ENCODE measurements around the gene FBXL7.

The FBXL7 gene

DNA sequence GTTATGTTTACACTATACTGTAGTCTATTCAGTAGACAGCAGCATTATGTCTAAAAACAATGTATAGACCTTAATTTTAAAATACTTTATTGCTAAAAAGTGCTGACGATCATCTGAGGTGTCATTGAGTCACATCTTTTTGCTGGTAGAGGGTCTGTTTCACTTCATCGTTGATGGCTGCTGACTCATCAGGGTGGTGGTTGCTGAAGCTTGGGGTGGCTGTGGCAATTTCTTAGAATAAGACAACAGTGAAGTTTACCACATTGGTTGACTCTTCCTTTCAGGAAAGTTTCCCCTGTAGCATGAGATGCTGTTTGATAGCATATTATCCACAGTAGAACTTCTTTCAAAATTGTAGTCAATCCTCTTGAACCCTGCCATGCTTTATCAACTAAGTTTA lies 150.3 kb downstream of the FBXL7 start:
- DNase-seq (ENCODE audit: low read depth in 1 of 2, low spot score in 1 of 2): no peak

DNA sequence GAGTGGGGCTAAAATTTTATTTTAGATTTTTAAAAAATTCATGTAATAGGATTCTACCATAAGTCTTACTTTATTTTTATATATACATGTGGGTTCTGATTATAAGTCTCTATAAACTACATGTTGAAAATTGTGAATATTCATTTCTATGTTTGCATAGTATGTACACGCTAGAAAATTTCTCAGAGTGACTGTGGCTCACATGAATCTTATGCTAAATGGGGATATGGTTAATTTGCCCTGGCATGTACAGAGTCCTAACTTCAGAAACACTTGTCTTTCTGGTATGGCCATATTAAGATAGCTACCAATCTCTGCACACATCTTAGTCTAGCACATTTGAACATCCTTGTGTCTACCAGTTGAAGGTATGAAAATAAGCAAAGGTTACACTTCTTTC lies 154.8 kb downstream of the FBXL7 start:
- DNase-seq (ENCODE audit: low read depth in 1 of 2, low spot score in 1 of 2): no peak

GRCh38 chr5:15655683-15656082 lies 155.7 kb downstream of the FBXL7 start:
- no peak for DNase-seq (ENCODE audit: low read depth in 1 of 2, low spot score in 1 of 2)

DNA sequence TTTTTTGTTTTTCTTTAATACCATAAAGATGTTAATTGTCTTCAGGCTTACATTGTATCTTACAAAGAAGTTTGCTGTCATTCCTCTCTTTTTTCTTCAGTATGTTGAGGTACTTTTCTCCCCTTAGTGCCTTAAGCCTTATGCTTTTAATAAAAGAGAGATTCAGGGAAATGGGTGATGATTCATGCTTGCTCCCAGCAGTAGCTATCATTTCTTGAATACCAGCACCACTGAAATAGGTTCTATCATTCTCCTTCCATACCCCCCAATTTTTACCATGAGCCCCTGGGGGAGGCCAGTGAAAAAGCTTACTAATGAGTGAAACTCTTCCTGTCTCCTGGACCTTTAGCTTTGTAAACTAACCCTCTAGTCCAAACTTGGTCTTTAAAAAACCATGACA lies 165.0 kb downstream of the FBXL7 start:
- no peak for DNase-seq (ENCODE audit: low read depth in 1 of 2, low spot score in 1 of 2)

DNA sequence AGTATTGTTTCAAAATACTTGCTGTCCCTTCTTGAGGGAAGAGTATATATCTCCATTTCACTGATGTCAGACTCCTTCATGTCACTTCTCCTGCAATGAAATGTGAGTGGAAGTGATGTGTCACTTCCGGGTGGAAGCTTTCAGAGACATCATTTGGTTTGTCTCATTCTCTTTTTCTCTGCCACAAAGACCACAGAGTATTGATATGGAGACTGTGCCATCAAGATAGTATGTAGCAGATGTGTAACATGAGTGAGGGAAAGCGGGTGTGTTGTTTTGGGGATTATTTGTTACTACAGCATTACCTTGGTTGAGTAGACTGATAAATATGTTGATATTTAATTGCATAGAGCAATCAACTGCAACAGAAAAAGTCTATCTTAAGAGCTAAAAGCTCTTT lies 169.8 kb downstream of the FBXL7 start:
- no peak for DNase-seq (ENCODE audit: low read depth in 1 of 2, low spot score in 1 of 2)

DNA sequence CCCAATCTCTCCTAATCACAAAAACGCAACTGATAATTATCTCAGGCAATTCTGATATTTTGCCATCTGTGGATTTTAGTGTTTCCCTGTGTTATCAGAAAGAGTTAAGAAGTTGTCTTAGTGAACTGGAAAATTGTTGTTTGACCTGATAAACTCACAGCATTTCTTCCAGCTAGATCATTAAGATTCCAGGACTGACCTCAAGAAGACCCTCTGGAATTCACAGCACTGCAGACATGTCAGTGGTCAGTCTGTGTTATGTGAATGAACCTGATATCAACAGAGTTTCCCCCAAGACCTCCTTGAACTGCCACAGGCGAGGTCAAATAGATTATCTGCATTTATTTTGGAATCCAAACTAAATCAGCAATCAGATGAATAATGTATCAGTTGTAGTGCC lies 174.7 kb downstream of the FBXL7 start:
- DNase-seq (ENCODE audit: low read depth in 1 of 2, low spot score in 1 of 2): no peak

- DNase-seq (ENCODE audit: low read depth in 1 of 2, low spot score in 1 of 2): no peak
Observed at GRCh38 chr5:15676591-15676990, 176.6 kb downstream of the FBXL7 start.

DNA sequence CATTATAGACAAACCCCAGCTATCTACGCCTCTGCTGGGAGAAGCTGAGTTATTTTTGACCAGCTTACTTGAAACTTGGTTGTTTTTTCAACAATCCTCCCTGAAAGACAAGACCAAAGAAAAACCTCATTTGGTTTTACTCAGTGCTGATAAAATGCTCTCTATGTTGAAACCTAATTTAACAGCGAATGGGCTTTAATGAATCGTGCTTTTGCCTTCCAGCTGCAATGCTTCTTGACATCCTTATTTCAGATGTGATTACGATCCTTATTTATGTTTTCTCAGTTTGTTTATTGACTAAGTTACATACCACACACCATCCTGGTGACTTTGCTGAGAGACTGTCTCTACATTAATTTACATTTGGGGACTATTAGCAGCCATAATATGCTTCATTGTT lies 179.2 kb downstream of the FBXL7 start:
- no peak for DNase-seq (ENCODE audit: low read depth in 1 of 2, low spot score in 1 of 2)

DNA sequence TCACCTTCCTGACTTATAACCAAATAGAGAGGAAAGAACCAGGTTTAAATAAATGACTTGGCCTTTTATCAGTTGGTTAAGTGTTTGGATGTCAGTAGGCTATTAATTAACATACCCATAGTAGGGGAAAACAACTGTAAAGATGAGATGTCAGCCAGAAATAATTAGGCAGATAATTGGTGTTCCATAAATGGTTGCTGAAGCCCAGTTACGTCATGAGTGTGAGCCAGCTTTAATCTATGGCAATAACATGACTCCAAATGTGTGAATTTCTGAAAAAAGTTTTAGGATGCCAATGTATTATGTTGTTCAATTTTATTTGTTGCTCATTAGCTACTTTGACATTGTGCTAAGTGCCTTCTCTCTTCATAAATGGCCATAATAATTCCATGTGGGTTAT lies 180.5 kb downstream of the FBXL7 start:
- DNase-seq (ENCODE audit: low read depth in 1 of 2, low spot score in 1 of 2): no peak

GRCh38 chr5:15682122-15682521 lies 182.1 kb downstream of the FBXL7 start:
- no peak for DNase-seq (ENCODE audit: low read depth in 1 of 2, low spot score in 1 of 2)

- no peak for DNase-seq (ENCODE audit: low read depth in 1 of 2, low spot score in 1 of 2)
Observed at GRCh38 chr5:15682566-15682965, 182.6 kb downstream of the FBXL7 start.

DNA sequence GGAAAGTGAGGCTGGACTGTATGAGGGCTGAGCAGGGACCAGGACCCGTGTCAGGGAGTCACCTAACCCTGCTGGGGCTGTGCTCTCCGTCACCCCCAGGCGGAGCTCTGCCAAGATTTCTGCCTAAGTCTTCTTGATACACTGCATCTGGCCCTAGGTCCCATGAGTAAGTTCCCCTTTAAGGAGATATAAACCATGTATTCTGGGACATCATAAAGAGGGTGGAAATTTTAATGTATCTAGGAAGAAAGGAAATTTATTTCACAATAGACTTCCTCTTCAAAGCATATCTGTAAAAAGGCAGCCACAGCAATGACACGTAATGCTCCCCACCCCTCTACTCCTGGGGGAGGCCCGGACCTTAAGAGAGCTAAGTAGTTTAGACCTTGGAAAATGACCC lies 183.4 kb downstream of the FBXL7 start:
- no peak for DNase-seq (ENCODE audit: low read depth in 1 of 2, low spot score in 1 of 2)

DNA sequence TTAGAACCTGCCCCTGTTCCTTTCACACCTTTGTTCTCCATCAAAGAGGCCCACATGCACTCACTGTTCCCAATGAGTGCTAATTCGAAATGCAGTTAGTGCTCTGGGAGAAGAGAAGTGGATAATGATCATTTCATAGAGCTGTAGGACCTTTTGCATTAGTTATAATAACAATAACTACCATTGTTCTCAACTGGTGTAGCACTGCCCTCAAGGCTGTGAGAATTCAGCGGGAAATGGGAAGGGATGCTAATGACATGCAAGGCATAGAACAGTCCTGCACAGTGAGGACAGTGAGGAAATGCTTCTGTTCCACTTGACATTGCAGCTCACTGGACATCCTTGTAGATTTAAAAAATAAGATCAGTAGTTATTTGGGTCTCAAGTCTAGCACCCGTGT lies 187.4 kb downstream of the FBXL7 start:
- no peak for DNase-seq (ENCODE audit: low read depth in 1 of 2, low spot score in 1 of 2)

DNA sequence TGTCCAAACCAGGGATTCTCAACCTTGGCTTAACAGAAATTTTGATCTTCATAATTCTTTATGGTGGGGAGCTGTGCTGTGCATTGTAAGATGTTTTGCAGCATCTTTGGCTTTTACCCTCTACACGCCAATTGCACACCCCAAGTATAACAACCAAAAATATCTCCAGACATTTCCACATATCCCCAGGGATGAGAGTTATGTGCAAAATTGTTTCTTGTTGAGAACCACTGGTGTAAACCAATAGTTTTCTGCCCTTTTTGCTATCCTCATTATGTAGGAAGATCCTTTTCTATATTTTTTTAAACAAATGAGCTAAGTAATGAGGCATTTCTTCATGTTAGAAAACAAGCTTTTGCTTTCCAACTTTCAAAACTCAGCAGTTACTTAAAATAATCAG lies 189.9 kb downstream of the FBXL7 start:
- no peak for DNase-seq (ENCODE audit: low read depth in 1 of 2, low spot score in 1 of 2)

- DNase-seq (ENCODE audit: low read depth in 1 of 2, low spot score in 1 of 2): no peak
Observed at GRCh38 chr5:15690611-15691010, 190.6 kb downstream of the FBXL7 start.

DNA sequence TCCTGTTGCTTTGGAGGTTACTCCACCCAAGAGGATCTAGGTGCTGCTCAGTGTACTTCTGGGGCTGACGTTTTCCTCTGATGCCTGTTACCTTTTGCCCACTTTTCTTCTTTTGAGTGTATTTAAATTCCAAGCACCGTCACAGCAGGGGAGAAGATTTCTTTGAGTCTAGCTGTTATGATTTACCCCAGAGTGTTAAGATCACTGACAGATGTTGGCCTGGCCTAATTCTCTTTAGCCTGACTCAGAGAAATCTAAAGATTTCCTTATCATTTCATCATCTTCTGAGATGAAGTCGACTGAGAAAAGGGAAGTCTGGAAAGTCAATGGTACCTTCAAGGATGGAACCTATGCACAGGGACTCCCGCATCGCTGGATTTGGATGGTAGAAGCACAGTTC lies 191.5 kb downstream of the FBXL7 start:
- DNase-seq (ENCODE audit: low read depth in 1 of 2, low spot score in 1 of 2): no peak

- no peak for DNase-seq (ENCODE audit: low read depth in 1 of 2, low spot score in 1 of 2)
Observed at GRCh38 chr5:15692706-15693381, 192.9 kb downstream of the FBXL7 start.

DNA sequence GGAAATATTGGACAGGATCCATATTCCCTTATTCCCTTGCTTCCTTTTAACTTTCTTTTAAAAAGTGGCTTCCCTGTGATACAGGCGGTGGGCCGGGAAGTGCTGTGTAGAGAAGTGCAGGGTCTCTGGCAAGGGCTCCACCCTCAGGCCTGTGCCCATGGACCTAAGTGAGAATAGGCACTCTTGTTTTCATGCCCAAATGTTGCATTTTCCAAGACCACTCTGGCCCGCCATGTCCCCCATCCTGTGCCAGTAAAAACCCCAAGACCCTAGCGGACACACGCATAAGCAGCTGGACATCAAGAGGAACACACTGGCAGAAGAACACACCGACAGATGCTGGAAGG lies 193.4 kb downstream of the FBXL7 start:
- no peak for DNase-seq (ENCODE audit: low read depth in 1 of 2, low spot score in 1 of 2)

GRCh38 chr5:15693933-15694332 lies 194.0 kb downstream of the FBXL7 start:
- no peak for DNase-seq (ENCODE audit: low read depth in 1 of 2, low spot score in 1 of 2)

DNA sequence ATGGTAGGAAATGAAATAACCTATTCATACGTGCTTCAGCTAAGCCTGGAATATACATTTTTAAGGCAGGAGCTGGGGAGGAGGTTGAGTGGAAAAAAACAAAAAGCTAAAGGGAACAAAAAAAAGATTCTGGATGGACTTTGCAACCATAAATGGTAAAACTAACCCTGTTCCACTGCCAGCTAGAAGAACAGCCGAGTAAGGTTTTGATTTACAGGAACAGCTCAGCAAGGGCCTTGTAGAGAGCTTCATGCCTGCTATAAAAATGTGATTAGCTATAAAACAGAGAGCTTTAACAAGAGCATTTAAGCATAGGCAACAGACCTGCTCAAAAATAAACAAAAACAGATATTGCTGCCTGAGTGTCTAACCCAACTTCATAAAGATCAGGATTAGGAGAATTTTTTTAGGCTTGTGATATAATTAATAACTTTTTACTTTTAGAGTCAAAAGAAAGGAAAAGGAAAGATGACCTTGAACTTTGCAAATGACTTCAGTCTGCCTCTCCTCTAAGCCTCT lies 194.8 kb downstream of the FBXL7 start:
- no peak for DNase-seq (ENCODE audit: low read depth in 1 of 2, low spot score in 1 of 2)

- DNase-seq (ENCODE audit: low read depth in 1 of 2, low spot score in 1 of 2): no peak
Observed at GRCh38 chr5:15695215-15695731, 195.3 kb downstream of the FBXL7 start.

DNA sequence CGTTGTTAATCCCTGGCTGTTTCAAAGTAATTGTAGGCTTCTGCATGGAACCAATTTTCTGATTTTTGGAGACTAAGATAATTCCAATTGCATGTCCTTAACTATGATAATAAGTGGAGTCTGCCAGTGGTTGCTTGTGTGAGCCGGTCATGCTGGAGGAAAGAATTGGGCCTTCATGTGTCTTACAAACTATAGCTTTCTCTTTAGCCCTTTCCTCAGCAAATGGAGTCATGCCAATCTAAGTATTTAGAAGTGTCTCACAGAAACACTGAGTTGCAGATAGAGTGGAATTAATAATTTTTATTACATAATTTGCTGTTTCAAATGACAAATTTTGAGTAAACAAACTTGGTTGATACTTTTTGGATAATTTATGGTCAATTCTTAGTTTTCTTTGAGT lies 200.4 kb downstream of the FBXL7 start:
- no peak for DNase-seq (ENCODE audit: low read depth in 1 of 2, low spot score in 1 of 2)

- no peak for DNase-seq (ENCODE audit: low read depth in 1 of 2, low spot score in 1 of 2)
Observed at GRCh38 chr5:15702102-15702501, 202.1 kb downstream of the FBXL7 start.
